ENCODE data around the gene AGPAT3. TPM values are rescaled to one million over a fixed set of nuclear protein-coding genes. Genes with fewer than 3 reads are reported as not detected.
A peak's percentile ranks its signal among the peaks of the same experiment; 100 is the strongest.

Gene AGPAT3
- total RNA-seq, 1 donor from 2014 or later: 45.4 TPM

DNA sequence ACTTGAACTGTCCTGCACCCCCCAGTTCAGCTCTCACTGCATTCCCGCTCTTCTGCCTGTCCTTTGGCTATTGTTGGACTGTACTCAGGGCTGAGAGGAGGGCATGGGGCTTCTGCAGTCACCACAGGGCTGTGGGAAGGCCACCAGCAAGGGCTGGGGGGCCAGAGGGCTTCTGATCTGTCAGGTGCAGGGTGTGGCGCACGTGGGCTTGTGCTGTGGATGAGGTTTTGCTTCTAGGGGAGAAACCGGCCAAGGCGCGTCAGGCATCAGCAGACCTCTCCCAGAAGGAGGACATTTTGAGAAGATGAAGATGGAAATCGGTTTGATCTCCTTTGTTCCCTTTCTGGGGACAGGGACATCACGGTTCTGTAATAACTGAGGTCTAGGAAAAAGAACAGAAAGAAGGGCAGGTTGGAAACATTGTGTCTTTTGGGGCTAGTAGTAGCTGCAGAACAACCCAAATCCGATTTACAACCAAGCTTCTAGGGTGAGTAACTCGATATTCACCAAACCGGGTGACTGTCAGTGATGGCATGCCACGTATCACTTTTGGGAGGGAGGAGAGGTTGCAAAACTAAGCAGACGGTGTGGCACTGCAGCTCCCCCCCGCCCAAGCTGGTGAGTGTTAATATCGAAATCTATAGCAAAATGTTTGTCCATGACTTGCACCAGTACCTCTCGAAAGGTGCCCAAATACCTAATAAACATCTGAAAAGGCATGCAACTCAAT is 40.9 kb downstream of the AGPAT3 start:
- Mint-ChIP-seq H3K27me3 (ENCODE audit: low read depth) (no peaks in the 10 kb centered on the region), H3K4me1 (ENCODE audit: low read depth) (peaks cover 18% of the 10 kb centered on the region), H3K9me3 (ENCODE audit: low read depth) (no peaks in the 10 kb centered on the region), H3K36me3 (ENCODE audit: low read depth) (peaks cover 3% of the 10 kb centered on the region), H3K27ac (ENCODE audit: unreplicated experiment) (no peak overlapping the region), H3K4me3 (ENCODE audit: unreplicated experiment) (no peak overlapping the region)
- peak; percentile 40 for DNase-seq (ENCODE audit: low spot score)
- TF ChIP-seq CTCF (IDR thresholded peaks at IDR 0.05): no peak

GRCh38 chr21:43906585-43907370 is 41.8 kb downstream of the AGPAT3 start:
- Mint-ChIP-seq H3K4me3 (ENCODE audit: unreplicated experiment) (no peak overlapping the region), H3K9me3 (ENCODE audit: low read depth) (no peaks in the 10 kb centered on the region), H3K4me1 (ENCODE audit: low read depth) (peaks cover 25% of the 10 kb centered on the region), H3K27me3 (ENCODE audit: low read depth) (no peaks in the 10 kb centered on the region), H3K36me3 (ENCODE audit: low read depth) (peaks cover 3% of the 10 kb centered on the region), H3K27ac (ENCODE audit: unreplicated experiment) (no peak overlapping the region)
- TF ChIP-seq CTCF (IDR thresholded peaks at IDR 0.05): no peak
- peak; percentile 84 for DNase-seq (ENCODE audit: low spot score)

- Mint-ChIP-seq H3K27ac (ENCODE audit: unreplicated experiment) (no peak overlapping the region), H3K27me3 (ENCODE audit: low read depth) (no peaks in the 10 kb centered on the region), H3K4me1 (ENCODE audit: low read depth) (peaks cover 25% of the 10 kb centered on the region)
Measured at GRCh38 chr21:43907751-43908150, 42.7 kb downstream of the AGPAT3 start.

GRCh38 chr21:43908167-43908566 is 43.1 kb downstream of the AGPAT3 start:
- H3K9me3 Mint-ChIP-seq (ENCODE audit: low read depth): peaks cover 7% of the 10 kb centered on the region
- peaks cover 9% of the 10 kb centered on the region for H3K36me3 Mint-ChIP-seq (ENCODE audit: low read depth)
- no peak overlapping the region for H3K4me3 Mint-ChIP-seq (ENCODE audit: unreplicated experiment)
- no peak overlapping the region for H3K27ac Mint-ChIP-seq (ENCODE audit: unreplicated experiment)
- peak; percentile 51 for DNase-seq (ENCODE audit: low spot score)
- TF ChIP-seq CTCF (IDR thresholded peaks at IDR 0.05): no peak
- H3K27me3 Mint-ChIP-seq (ENCODE audit: low read depth): no peaks in the 10 kb centered on the region
- H3K4me1 Mint-ChIP-seq (ENCODE audit: low read depth): peaks cover 22% of the 10 kb centered on the region

More at GRCh38 chr21:43907751-43908150, 42.7 kb downstream of the AGPAT3 start:
- Mint-ChIP-seq H3K36me3 (ENCODE audit: low read depth) (peaks cover 7% of the 10 kb centered on the region), H3K4me3 (ENCODE audit: unreplicated experiment) (no peak overlapping the region), H3K9me3 (ENCODE audit: low read depth) (peaks cover 4% of the 10 kb centered on the region)
- TF ChIP-seq CTCF (IDR thresholded peaks at IDR 0.05): no peak
- peak; percentile 56 for DNase-seq (ENCODE audit: low spot score)

DNA sequence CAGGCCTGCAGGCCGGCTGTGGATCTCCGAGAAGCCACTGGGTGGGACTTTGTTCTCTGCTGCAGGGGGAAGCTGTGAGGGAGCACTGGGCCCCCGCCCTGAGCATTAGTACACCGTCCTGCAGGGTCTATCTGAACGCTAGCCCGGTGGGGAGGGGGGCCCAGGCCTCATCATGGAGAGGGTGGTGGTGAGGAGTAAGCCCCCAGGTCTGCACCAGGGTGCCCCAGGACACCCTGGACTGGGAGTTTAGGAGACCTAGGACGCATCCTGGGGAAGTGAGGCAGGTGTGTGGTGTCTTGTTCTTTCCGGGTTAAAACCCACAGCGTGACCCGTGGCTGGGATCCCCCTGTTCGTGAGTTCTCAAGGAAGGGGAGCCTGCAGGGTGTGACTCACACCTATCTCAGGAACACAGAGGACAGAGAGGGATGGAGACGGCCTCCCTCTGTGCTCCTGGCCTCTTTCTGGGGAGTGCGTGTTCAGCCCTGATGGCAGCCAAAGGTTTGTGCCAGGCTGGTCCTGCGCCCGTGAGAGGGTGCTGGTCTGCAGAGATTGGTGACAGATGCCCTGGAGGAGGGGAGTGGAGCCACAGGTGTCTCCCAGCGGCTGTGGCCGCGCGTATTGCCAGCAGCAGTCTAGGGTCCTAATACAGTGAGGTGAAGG is 44.8 kb downstream of the AGPAT3 start:
- no peak for TF ChIP-seq CTCF (IDR thresholded peaks at IDR 0.05)
- Mint-ChIP-seq H3K4me3 (ENCODE audit: unreplicated experiment) (no peak overlapping the region), H3K27ac (ENCODE audit: unreplicated experiment) (no peak overlapping the region), H3K9me3 (ENCODE audit: low read depth) (peaks cover 7% of the 10 kb centered on the region), H3K27me3 (ENCODE audit: low read depth) (no peaks in the 10 kb centered on the region), H3K4me1 (ENCODE audit: low read depth) (peaks cover 29% of the 10 kb centered on the region), H3K36me3 (ENCODE audit: low read depth) (peaks cover 9% of the 10 kb centered on the region)
- peak; percentile 79 for DNase-seq (ENCODE audit: low spot score)
